GM12878 (cell line): Measurements from ENCODE around the gene RHCG.

Experiments
- SMC3 ChIP-seq: IDR thresholded peaks from 2 replicates; pipeline ENCODE4 v1.6.1; 2011; ENCODE audit warnings: low read length, improper control_type of control experiment, borderline replicate concordance
- TAF1 ChIP-seq: IDR thresholded peaks from 2 replicates; pipeline ENCODE4 v1.6.1; 2011; ENCODE audit warnings: mild to moderate bottlenecking, low read depth, low read length, borderline replicate concordance

GRCh38 chr15:89482139-89482538 is 14.2 kb downstream of the RHCG start:
- TF ChIP-seq SMC3, result no peak
- TF ChIP-seq TAF1, result no peak
